Vagina (tissue), 2 donors: ENCODE results near the gene SYT1. TPM values are rescaled to one million over a fixed set of nuclear protein-coding genes. Genes with fewer than 3 reads are reported as not detected.

Experiments
- DNase-seq, 2 donors: peaks; one replicate each; pipeline ENCODE4 v3.0.0-alpha.2; 2017; ENCODE audit errors: extremely low spot score in 2 of 2
- H3K27ac ChIP-seq: fragments of 200-600 bp; sonication (generic); one replicate; pipeline ENCODE4 v1.5.1; 2019
- H3K27me3 ChIP-seq: fragments of 200-600 bp; sonication (generic); one replicate; pipeline ENCODE4 v1.5.1; 2019
- H3K36me3 ChIP-seq, 2 donors: fragments of 200-600 bp; sonication (generic); one replicate each; pipeline ENCODE4 v1.5.1; 2017 to 2019
- H3K4me1 ChIP-seq: fragments of 200-600 bp; sonication (generic); one replicate; pipeline ENCODE4 v1.5.1; 2019
- H3K4me3 ChIP-seq, 2 donors: fragments of 200-600 bp; sonication (generic); 1 replicate in 1 of 2; 2 replicates in 1 of 2; pipeline ENCODE4 v1.5.1; 2016 to 2019
- H3K9me3 ChIP-seq: fragments of 200-600 bp; sonication (generic); one replicate; pipeline ENCODE4 v1.5.1; 2019
- POLR2A ChIP-seq, 2 donors: fragments of 450-650 bp; IDR thresholded peaks; one replicate each; pipeline ENCODE4 v1.6.1; 2017; ENCODE audit warnings: antibody characterized with exemption in 2 of 2, mild to moderate bottlenecking in 2 of 2, moderate library complexity in 2 of 2
- POLR2AphosphoS5 ChIP-seq, 2 donors: sonication (generic); formaldehyde crosslinking; IDR thresholded peaks; one replicate each; pipeline ENCODE4 v1.9.0; 2017; ENCODE audit warnings: antibody characterized with exemption in 2 of 2, mild to moderate bottlenecking in 2 of 2, low read depth in 1 of 2; ENCODE audit not compliant: insufficient read depth in 1 of 2
- intact Hi-C: fragments of 100-400 bp; cut with DNase I; formaldehyde crosslinking; loops from one replicate; pipeline ENCODE4 v1.15.1; 2023
- total RNA-seq: library from RNA; depleted of rRNA; stranded (reverse); fragments of >200 nt; gene quantifications from one replicate; pipeline ENCODE4 v1.2.3, GENCODE V29; 2016
- TF ChIP-seq, protein P1 (sequence below), 3 experiments: fragments of 450-650 bp in 2 of 3; fragments of 200-600 bp in 1 of 3; sonication (generic) in 1 of 3; IDR thresholded peaks; one replicate each; pipeline ENCODE4 v1.5.1; 2017 to 2019; ENCODE audit warnings: antibody characterized with exemption in 3 of 3, mild to moderate bottlenecking in 2 of 3, moderate library complexity in 2 of 3

Gene SYT1
- total RNA-seq, 1 donor from 2014 or later: 13.3 TPM

- Histone ChIP-seq H3K4me1 (no peaks in the 10 kb centered on the region), H3K27me3 (no peaks in the 10 kb centered on the region), H3K27ac (no peak overlapping the region), H3K9me3 (no peaks in the 10 kb centered on the region), H3K4me3 (no peak overlapping the region), H3K36me3 (no peaks in the 10 kb centered on the region)
- DNase-seq: no peak
- TF ChIP-seq POLR2AphosphoS5 (IDR thresholded peaks at IDR 0.05; ENCODE audit: insufficient read depth in 1 of 2, low read depth in 1 of 2) (no peak), POLR2A (IDR thresholded peaks at IDR 0.05) (no peak)
- TF ChIP-seq, protein P1, sequence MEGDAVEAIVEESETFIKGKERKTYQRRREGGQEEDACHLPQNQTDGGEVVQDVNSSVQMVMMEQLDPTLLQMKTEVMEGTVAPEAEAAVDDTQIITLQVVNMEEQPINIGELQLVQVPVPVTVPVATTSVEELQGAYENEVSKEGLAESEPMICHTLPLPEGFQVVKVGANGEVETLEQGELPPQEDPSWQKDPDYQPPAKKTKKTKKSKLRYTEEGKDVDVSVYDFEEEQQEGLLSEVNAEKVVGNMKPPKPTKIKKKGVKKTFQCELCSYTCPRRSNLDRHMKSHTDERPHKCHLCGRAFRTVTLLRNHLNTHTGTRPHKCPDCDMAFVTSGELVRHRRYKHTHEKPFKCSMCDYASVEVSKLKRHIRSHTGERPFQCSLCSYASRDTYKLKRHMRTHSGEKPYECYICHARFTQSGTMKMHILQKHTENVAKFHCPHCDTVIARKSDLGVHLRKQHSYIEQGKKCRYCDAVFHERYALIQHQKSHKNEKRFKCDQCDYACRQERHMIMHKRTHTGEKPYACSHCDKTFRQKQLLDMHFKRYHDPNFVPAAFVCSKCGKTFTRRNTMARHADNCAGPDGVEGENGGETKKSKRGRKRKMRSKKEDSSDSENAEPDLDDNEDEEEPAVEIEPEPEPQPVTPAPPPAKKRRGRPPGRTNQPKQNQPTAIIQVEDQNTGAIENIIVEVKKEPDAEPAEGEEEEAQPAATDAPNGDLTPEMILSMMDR (IDR thresholded peaks at IDR 0.05): no peak
- intact Hi-C loops: no loop called here
Measured at GRCh38 chr12:79366374-79366773, 501.8 kb downstream of the SYT1 start.

DNA sequence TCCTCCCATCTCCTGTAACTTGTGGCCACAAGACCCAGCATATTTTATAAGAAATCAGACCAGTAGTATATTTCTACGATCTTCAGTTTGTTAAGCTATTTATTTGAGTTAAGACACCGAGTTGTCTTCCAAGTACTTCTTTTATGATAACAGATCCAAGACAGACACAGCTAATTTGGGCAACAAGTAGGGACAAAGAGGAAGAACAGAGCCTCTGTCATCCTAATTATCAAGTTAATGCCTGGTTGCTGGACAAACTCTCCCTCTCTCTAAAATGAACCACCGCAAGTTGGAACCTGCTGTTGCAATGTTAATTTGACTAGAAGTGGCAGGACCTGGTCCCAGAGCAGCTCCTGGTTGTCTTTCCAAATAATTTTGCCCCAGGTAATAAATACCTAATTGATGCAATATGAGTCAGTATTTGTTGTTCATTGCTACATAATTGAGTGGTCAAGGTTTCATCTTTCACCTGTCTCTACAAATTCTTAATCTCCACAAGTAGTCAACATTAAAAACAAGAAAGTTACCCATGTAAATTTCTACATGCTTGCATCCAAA, 502.5 kb downstream of the SYT1 start:
- H3K27me3 ChIP-seq: no peaks in the 10 kb centered on the region
- no peak overlapping the region for H3K27ac ChIP-seq
- H3K9me3 ChIP-seq: no peaks in the 10 kb centered on the region
- H3K4me3 ChIP-seq: no peak overlapping the region
- peak in 1 of 2 donors; percentile 8 for TF ChIP-seq POLR2AphosphoS5 (IDR thresholded peaks at IDR 0.05; ENCODE audit: insufficient read depth in 1 of 2, low read depth in 1 of 2)
- no peak for TF ChIP-seq POLR2A (IDR thresholded peaks at IDR 0.05)
- TF ChIP-seq, protein P1 (IDR thresholded peaks at IDR 0.05): no peak
- H3K36me3 ChIP-seq: no peaks in the 10 kb centered on the region
- DNase-seq: no peak
- H3K4me1 ChIP-seq: no peaks in the 10 kb centered on the region
- intact Hi-C loops: no loop called here

DNA sequence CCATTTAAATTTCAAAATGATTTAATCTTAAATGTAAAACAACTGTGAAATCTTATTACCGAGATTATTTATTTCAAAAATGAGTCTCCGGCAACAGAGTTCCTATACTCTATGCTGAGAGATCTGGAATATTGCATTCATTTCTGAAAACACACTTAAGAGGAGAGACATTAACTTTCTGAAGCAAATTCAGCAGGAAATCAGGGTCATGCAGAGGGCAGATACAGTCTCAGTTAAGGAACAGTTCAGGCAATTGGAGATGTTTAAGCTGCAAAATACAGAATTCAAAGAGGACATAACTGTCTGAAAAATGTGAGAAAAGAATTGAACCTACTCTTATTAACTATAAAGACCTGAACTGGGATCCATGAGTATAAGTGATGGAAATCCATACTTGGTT, 505.4 kb downstream of the SYT1 start:
- H3K4me3 ChIP-seq: no peak overlapping the region
- H3K36me3 ChIP-seq: no peaks in the 10 kb centered on the region
- no peaks in the 10 kb centered on the region for H3K27me3 ChIP-seq
- H3K9me3 ChIP-seq: no peaks in the 10 kb centered on the region
- no peak overlapping the region for H3K27ac ChIP-seq
- no peak for DNase-seq
- H3K4me1 ChIP-seq: no peaks in the 10 kb centered on the region
- intact Hi-C loops: no loop called here
- TF ChIP-seq, protein P1 (IDR thresholded peaks at IDR 0.05): no peak
- TF ChIP-seq POLR2A (IDR thresholded peaks at IDR 0.05) (no peak), POLR2AphosphoS5 (IDR thresholded peaks at IDR 0.05; ENCODE audit: insufficient read depth in 1 of 2, low read depth in 1 of 2) (no peak)

DNA sequence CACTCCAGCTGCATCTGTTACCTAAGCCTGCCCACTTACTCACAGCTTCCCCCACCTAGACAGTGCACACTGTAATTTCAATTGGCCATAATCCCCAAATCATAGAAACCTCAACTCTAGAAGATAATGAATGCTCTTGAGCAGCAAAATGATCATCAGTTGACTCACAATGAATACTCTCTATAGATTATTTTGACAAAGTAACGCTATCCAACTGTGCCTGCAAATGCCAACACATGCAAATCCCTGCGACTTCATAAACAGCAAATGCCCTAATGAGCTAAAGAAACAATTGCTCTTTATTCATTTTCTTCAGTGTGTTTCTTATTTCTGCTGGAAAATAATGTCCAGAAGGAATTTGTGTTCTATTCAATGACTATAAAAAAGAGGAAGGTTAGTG, 506.7 kb downstream of the SYT1 start:
- no peak overlapping the region for H3K4me3 ChIP-seq
- H3K27me3 ChIP-seq: no peaks in the 10 kb centered on the region
- intact Hi-C loops: no loop called here
- DNase-seq: no peak
- H3K9me3 ChIP-seq: no peaks in the 10 kb centered on the region
- H3K27ac ChIP-seq: no peak overlapping the region
- no peaks in the 10 kb centered on the region for H3K36me3 ChIP-seq
- no peak for TF ChIP-seq POLR2A (IDR thresholded peaks at IDR 0.05)
- TF ChIP-seq, protein P1 (IDR thresholded peaks at IDR 0.05): no peak
- TF ChIP-seq POLR2AphosphoS5 (IDR thresholded peaks at IDR 0.05; ENCODE audit: insufficient read depth in 1 of 2, low read depth in 1 of 2): no peak
- no peaks in the 10 kb centered on the region for H3K4me1 ChIP-seq

DNA sequence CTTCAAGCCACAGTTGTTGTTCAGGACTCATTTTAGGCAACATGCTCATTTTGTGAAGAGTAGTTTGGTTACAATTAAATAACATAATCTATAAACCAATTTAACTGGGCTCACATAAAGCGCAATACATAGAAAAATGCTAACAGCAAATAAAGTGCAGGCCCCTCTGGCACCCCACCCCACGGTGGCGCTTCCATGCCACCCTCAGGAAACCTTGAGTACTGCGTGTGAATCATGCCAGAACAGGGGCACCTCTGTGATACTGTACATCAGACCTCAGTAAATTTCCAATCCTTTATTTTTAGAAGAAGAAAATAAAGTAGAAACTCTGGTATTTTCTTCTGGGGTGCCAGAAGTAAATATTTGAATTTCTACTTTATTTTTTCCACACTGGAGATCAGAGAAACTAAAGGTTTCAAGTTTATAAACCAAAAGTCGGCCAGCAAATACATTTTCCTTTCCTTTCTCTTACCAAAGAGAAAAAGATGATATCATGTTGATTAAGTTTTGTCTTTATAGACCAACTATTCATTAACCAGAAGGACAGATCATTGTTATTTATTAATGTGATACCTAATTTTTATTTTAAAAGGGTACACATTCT, 509.4 kb downstream of the SYT1 start:
- Histone ChIP-seq H3K27me3 (no peaks in the 10 kb centered on the region), H3K4me3 (no peak overlapping the region), H3K4me1 (no peaks in the 10 kb centered on the region), H3K36me3 (no peaks in the 10 kb centered on the region), H3K9me3 (no peaks in the 10 kb centered on the region), H3K27ac (no peak overlapping the region)
- intact Hi-C loops: no loop called here
- no peak for DNase-seq
- TF ChIP-seq POLR2AphosphoS5 (IDR thresholded peaks at IDR 0.05; ENCODE audit: insufficient read depth in 1 of 2, low read depth in 1 of 2): no peak
- TF ChIP-seq, protein P1 (IDR thresholded peaks at IDR 0.05): peak in 2 of 3 experiments; percentile 28 to 29
